Spinal cord (tissue), 10 donors: ENCODE measurements around the gene EIF4ENIF1. TPM values are rescaled to one million over a fixed set of nuclear protein-coding genes. Genes with fewer than 3 reads are reported as not detected.
"Not testable (repeated sequence)": the region's sequence is repeated elsewhere in the genome, so short reads cannot be mapped to it uniquely, and the experiment has no call there.

Source experiments
- DNase-seq, 6 donors: peaks; one replicate each; pipeline versions ENCODE4 v3.0.0 to v3.0.0-alpha.2; 2013 to 2015; ENCODE audit warnings: low spot score in 6 of 6, low read depth in 4 of 6
- H3K27ac ChIP-seq: one replicate; pipeline ENCODE4 v1.5.1; 2013; ENCODE audit warnings: low read depth, low read length, control low read depth
- H3K27me3 ChIP-seq: one replicate; pipeline ENCODE4 v1.6.1; 2013; ENCODE audit warnings: low read length; ENCODE audit not compliant: control insufficient read depth, insufficient read depth
- H3K36me3 ChIP-seq: one replicate; pipeline ENCODE4 v1.6.1; 2013; ENCODE audit warnings: low read length; ENCODE audit not compliant: control insufficient read depth, insufficient read depth
- H3K4me1 ChIP-seq: one replicate; pipeline ENCODE4 v1.6.1; 2013; ENCODE audit warnings: low read length; ENCODE audit not compliant: control insufficient read depth, insufficient read depth
- H3K4me3 ChIP-seq: one replicate; pipeline ENCODE4 v1.5.1; 2013; ENCODE audit warnings: low read depth, low read length, control low read depth
- H3K9me3 ChIP-seq: one replicate; pipeline ENCODE4 v1.6.1; 2013; ENCODE audit warnings: low read length; ENCODE audit not compliant: control insufficient read depth, insufficient read depth
- WGBS: methylation state at CpG from one replicate; pipeline ENCODE4 v1.1.5; 2013; ENCODE audit warnings: missing lambda C conversion rate; ENCODE audit not compliant: insufficient coverage; 5-methylcytosine and 5-hydroxymethylcytosine counted together
- polyA plus RNA-seq, 2 donors: library from polyadenylated mRNA; unstranded; fragments of 120-200 nt; gene quantifications; one replicate each; pipeline ENCODE4 v1.2.1, GENCODE V29; 2013; ENCODE audit not compliant: insufficient read length in 2 of 2
- total RNA-seq, 2 donors: library from RNA; depleted of rRNA in 1 of 2; stranded (reverse); fragments of 120-200 nt in 1 of 2; fragments of >200 nt in 1 of 2; gene quantifications; one replicate each; pipeline versions ENCODE4 v1.2.3 to v1.2.4, GENCODE V29; 2013 to 2014
- donor health status: healthy.

The EIF4ENIF1 gene
- total and polyA plus RNA-seq, 4 donors: 15.1 to 52.7 (median 31.8) TPM

DNA sequence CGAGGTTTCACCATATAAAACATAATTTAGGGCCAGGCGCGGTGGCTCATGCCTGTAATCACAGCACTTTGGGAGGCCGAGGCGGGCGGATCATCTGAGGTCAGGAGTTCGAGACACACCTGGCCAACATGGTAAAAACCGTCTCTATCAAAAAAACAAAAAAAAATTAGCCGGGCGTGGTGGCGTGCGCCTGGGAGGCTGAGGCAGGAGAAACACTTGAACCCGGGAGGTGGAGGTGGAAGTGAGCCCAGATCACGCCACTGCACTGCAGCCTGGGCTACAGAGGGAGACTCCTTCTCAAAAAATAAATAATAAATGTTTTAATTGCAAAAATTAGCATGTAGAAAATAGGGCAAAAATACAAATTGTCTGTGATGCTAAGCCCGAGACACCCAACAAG is 5.7 kb upstream of the EIF4ENIF1 start:
- Histone ChIP-seq H3K36me3 (no peaks in the 10 kb centered on the region), H3K4me1 (peaks cover 8% of the 10 kb centered on the region), H3K27ac (no peak overlapping the region), H3K4me3 (peak overlapping the region; percentile 92), H3K9me3 (no peaks in the 10 kb centered on the region), H3K27me3 (no peaks in the 10 kb centered on the region)
- DNase-seq: no peak
- WGBS: no CpG with 5 or more reads among the region's 15 CpGs

DNA sequence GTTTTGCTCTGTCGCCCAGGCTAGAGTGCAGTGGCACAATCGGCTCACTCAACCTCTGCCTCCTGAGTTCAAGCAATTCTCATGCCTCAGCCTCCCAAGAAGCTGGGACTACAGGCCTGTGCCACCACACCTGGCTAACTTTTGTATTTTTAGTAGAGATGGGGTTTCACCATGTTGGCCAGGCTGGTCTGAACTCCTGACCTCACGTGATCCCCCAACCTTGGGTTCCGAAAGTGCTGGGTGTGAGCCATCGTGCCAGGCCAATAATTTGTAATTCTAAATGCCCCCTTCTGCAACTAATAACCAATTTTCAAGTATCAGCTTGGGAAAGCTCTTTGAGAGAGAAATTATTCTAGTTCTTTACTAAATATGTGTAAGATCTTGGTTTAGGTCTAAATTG is 3.7 kb upstream of the EIF4ENIF1 start:
- H3K4me3 ChIP-seq, H3K9me3 ChIP-seq, H3K27me3 ChIP-seq, H3K36me3 ChIP-seq, H3K27ac ChIP-seq, DNase-seq: not testable (repeated sequence)
- 94% methylated on average over 2 of the region's 5 CpGs for WGBS
- peaks cover 13% of the 10 kb centered on the region for H3K4me1 ChIP-seq

DNA sequence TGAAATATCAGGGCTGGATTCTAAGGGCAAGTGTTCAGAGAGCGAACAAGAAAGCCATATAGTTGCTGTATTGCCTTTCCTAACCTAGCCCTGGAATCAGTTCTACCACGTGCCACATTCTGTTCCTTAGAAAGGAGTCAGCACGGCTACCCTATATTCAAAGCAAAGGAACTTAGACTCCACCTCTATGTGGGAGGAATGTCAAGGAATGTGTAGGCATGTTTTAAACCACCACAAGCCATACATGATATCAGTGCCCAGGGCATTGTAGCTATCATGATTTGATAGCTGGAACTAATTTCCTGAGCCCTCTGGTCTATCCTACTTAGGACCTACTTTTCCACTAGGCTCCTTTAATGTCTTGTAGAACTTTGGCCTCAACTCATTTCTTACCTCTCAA is 2.5 kb upstream of the EIF4ENIF1 start:
- Histone ChIP-seq H3K27me3 (no peaks in the 10 kb centered on the region), H3K9me3 (no peaks in the 10 kb centered on the region), H3K27ac (no peak overlapping the region), H3K36me3 (peaks cover 4% of the 10 kb centered on the region), H3K4me1 (peaks cover 13% of the 10 kb centered on the region), H3K4me3 (no peak overlapping the region)
- no peak for DNase-seq
- no CpG with 5 or more reads among the region's 3 CpGs for WGBS

DNA sequence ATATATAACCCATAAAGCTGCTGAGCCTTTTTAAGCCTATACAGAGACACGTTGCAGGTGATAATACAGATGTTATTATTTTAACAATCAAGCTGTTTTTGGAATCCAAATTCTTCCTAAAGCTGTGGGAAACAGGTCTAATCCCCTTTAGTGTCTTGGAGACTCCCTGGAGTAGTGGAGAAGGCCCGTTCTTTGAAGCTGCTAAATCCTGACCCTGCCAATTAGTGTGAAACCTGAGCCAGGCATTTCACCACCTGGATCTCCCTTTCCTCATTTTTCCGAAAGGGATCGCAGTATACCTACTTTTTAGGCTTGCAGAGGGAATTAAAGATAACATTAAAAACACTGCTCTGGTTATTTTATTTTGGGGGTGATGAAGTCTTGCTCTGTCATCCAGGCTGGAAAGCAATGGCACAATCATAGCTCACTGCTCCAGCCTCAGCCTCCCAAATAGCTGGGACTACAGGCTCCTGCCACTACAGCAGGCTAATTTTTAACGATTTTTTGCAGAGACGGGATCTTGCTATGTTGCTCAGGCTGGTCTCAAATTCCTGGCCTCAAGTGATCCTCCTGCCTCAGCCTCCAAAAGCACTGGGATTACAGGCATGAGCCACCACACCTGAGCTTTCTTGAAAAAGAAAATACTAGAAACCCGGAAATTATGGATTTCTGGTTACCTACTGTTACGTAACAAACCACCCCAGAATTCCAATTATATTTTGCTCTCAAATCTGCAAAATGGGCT is 1.7 kb upstream of the EIF4ENIF1 start:
- Histone ChIP-seq H3K27ac (no peak overlapping the region), H3K4me3 (no peak overlapping the region)

DNA sequence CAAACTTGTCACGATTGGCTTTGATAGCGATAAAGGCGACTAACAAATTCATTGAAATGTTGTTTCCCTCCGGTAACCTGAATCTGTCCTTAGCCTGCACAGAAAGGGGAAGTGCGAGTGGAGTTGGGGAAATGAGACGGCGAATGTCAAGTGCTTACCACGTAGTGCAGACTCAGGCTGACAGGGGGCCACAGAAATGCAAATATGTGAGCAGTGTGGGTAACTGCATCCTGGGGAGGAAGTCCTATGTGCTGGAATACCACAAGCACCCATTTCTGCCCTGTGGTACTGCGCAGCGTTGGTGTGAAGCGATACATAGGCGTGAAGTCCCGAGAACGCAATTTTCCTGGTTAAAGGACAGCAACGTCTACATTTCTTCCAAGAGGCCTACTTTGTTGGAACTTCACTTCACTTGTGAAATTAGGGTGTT is 869 bp upstream of the EIF4ENIF1 start:
- peaks cover 9% of the 10 kb centered on the region for H3K4me1 ChIP-seq
- no peaks in the 10 kb centered on the region for H3K9me3 ChIP-seq
- H3K36me3 ChIP-seq: peaks cover 16% of the 10 kb centered on the region
- DNase-seq: no peak
- 0% methylated on average over 11 of the region's 15 CpGs for WGBS
- peak overlapping the region; percentile 82 for H3K4me3 ChIP-seq
- H3K27ac ChIP-seq: peak overlapping the region; percentile 89
- H3K27me3 ChIP-seq: no peaks in the 10 kb centered on the region

More for the DNA sequence above, 1.7 kb upstream of the EIF4ENIF1 start:
- Histone ChIP-seq H3K4me1 (peaks cover 9% of the 10 kb centered on the region), H3K36me3 (peaks cover 8% of the 10 kb centered on the region), H3K9me3 (no peaks in the 10 kb centered on the region), H3K27me3 (no peaks in the 10 kb centered on the region)
- DNase-seq: no peak
- 72% methylated on average over 2 of the region's 8 CpGs for WGBS

DNA sequence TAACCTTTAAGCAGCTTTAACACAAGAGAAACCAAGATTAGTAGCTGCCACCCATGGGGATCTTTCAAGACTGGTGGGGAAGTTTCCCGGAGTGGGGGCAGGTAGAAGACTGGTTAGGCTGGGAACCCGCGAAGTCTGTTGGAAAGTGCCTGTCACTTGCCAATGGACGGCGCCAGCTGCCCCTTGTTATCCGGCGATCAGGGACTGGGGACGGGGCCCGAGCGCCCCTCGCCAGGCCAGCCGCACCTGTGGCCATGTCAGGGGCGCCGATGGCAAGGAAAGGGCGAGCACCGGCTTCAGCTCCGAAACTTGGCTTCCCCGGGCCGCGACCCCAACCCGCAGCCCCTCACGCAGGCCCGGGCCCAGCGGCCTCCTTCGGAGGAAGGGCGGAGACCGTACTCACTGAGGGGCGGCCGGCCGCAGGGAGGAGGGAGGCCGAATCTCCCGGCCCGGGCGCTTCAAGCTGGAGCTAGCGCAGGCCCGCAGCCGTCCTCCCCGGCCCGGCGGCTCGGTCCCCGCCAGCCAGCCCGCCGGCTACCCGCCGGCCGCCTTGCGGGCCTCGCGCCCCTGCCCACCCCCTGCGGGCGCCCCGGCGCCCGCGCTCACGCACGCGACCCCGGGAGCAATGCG is 539 bp downstream of the EIF4ENIF1 start:
- peak in 1 of 6 donors; percentile 27 for DNase-seq
- under 1% methylated on average over 61 of the region's 61 CpGs for WGBS
- H3K27ac ChIP-seq: peak overlapping the region; percentile 33

DNA sequence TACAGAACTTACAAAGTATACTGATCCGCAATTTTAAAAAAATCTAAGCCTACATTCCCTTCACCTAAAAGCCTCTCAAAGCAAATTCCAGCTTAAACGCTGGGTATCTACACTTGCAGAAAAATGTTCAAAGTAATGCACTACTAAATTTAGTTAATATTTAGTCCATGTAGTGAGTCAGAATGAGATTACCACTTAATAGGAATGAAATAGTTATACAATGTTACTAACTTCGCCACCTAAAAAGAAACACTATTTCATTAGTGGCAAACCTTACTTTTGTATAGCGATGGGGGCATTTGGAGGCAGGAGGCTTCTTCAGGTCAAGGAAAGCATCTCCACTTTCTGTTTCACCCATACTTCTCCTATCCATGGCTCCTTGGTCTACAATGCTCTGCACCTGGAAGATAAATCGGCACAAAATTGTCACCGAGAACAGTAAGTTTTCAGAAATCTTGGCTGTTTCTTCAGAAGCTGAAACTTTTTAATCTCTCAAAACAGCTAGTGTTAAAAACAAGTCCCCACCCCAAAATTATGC is 1.2 kb downstream of the EIF4ENIF1 start:
- no peaks in the 10 kb centered on the region for H3K27me3 ChIP-seq
- 71% methylated on average over 2 of the region's 6 CpGs for WGBS
- H3K4me3 ChIP-seq: peak overlapping the region; percentile 56
- no peak for DNase-seq
- H3K36me3 ChIP-seq: peaks cover 26% of the 10 kb centered on the region
- no peak overlapping the region for H3K27ac ChIP-seq
- no peaks in the 10 kb centered on the region for H3K9me3 ChIP-seq
- H3K4me1 ChIP-seq: peaks cover 5% of the 10 kb centered on the region

More for the DNA sequence above, 539 bp downstream of the EIF4ENIF1 start:
- H3K9me3 ChIP-seq: no peaks in the 10 kb centered on the region
- peaks cover 5% of the 10 kb centered on the region for H3K4me1 ChIP-seq
- H3K27me3 ChIP-seq: no peaks in the 10 kb centered on the region
- peaks cover 23% of the 10 kb centered on the region for H3K36me3 ChIP-seq
- H3K4me3 ChIP-seq: peak overlapping the region; percentile 82

DNA sequence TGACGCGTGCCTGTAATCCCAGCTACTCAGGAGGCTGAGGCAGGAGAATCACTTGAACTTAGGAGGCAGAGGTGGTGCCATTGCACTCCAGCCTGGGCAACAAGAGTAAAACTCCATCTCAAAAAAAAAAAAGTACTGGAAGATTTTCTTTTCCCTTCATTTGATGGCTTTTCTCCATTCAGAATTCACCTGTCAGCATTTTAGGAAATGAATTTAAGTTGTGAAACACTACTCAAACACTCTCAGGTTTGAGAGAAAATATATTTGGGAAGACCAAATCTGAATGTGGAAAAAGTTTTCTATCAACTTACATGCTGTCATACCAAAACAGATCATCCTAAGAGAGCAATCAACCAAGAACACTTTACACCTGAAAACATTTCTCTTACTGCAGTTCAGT is 2.7 kb downstream of the EIF4ENIF1 start:
- H3K4me3 ChIP-seq: no peak overlapping the region
- no peak for DNase-seq
- no peaks in the 10 kb centered on the region for H3K27me3 ChIP-seq
- H3K4me1 ChIP-seq: peaks cover 5% of the 10 kb centered on the region
- peaks cover 39% of the 10 kb centered on the region for H3K36me3 ChIP-seq
- no CpG with 5 or more reads among the region's 2 CpGs for WGBS
- H3K9me3 ChIP-seq: no peaks in the 10 kb centered on the region
- H3K27ac ChIP-seq: no peak overlapping the region

DNA sequence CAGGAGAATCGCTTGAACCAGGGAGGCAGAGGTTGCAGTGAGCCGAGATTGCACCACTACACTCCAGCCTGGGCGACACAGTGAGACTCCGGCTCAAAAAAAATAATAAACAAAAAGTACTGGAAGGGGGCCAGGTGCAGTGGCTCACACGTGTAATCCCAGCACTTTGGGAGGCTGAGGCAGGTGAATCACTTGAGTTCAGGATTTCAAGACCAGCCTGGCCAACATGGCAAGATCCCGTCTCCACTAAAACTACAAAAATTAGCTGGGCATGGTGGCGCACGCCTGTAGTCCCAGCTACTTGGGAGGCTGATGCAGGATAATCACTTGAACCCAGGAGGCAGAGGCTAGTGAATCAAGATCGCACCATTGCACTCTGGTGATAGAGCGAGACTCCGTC is 3.3 kb downstream of the EIF4ENIF1 start:
- not testable (repeated sequence) for DNase-seq, H3K4me3 ChIP-seq, H3K4me1 ChIP-seq, H3K27ac ChIP-seq, H3K27me3 ChIP-seq, H3K9me3 ChIP-seq
- 98% methylated on average over 10 of the region's 11 CpGs for WGBS
- H3K36me3 ChIP-seq: peaks cover 43% of the 10 kb centered on the region
